Natural killer cell (primary cell): ENCODE measurements around the gene SRP72. TPM values are rescaled to one million over a fixed set of nuclear protein-coding genes. Genes with fewer than 3 reads are reported as not detected.
A peak's percentile ranks its signal among the peaks of the same experiment; 100 is the strongest.

Experiments
- ATAC-seq, 3 donors: fragments of 150-1000 bp in 2 of 3; fragments of 200-7000 bp in 1 of 3; cut with Tn5 transposase; 1 replicate in 1 of 3; 2 replicates in 2 of 3; pipeline ENCODE4 v1.10.0; 2021; ENCODE audit warnings: mild to moderate bottlenecking in 2 of 3, moderate library complexity in 2 of 3
- DNase-seq, 2 donors: peaks; one replicate each; pipeline versions ENCODE4 v3.0.0 to v3.0.0-alpha.2; 2013 to 2021; ENCODE audit warnings: mixed read lengths in 1 of 2
- H3K27ac ChIP-seq: one replicate; pipeline ENCODE4 v1.5.1; 2013; ENCODE audit warnings: mild to moderate bottlenecking, low read length
- H3K27me3 ChIP-seq: one replicate; pipeline ENCODE4 v1.6.1; 2013; ENCODE audit warnings: low read length; ENCODE audit not compliant: control insufficient read depth, insufficient read depth
- H3K36me3 ChIP-seq: one replicate; pipeline ENCODE4 v1.6.1; 2013; ENCODE audit warnings: low read length; ENCODE audit not compliant: control insufficient read depth, insufficient read depth
- H3K4me1 ChIP-seq: one replicate; pipeline ENCODE4 v1.6.1; 2013; ENCODE audit warnings: low read length; ENCODE audit not compliant: control insufficient read depth, insufficient read depth
- H3K4me3 ChIP-seq: one replicate; pipeline ENCODE4 v1.5.1; 2013; ENCODE audit warnings: low read length
- H3K9me3 ChIP-seq: one replicate; pipeline ENCODE4 v1.6.1; 2013; ENCODE audit warnings: low read length; ENCODE audit not compliant: control insufficient read depth, insufficient read depth
- H3K27ac Mint-ChIP-seq, 2 donors: one replicate each; pipeline ENCODE4 v1.8.0; 2022; ENCODE audit warnings: mild to moderate bottlenecking in 2 of 2, mixed read lengths in 2 of 2, moderate library complexity in 1 of 2
- H3K27me3 Mint-ChIP-seq, 2 donors: one replicate each; pipeline ENCODE4 v1.8.0; 2022; ENCODE audit warnings: low read depth in 2 of 2, mixed read lengths in 2 of 2
- H3K36me3 Mint-ChIP-seq: one replicate; pipeline ENCODE4 v1.8.0; 2022; ENCODE audit warnings: mixed read lengths
- H3K4me1 Mint-ChIP-seq, 2 donors: one replicate each; pipeline ENCODE4 v1.8.0; 2022; ENCODE audit warnings: mixed read lengths in 2 of 2
- H3K4me3 Mint-ChIP-seq: one replicate; pipeline ENCODE4 v1.8.0; 2022; ENCODE audit warnings: mild to moderate bottlenecking, moderate library complexity, mixed read lengths
- H3K9me3 Mint-ChIP-seq, 2 donors: one replicate each; pipeline ENCODE4 v1.8.0; 2022; ENCODE audit warnings: mixed read lengths in 2 of 2
- CTCF ChIP-seq: fragments of 200-600 bp; IDR thresholded peaks from one replicate; pipeline ENCODE4 v1.8.0; 2022; ENCODE audit warnings: antibody characterized with exemption
- WGBS: methylation state at CpG from one replicate; pipeline ENCODE4 v1.1.7; 2013; ENCODE audit warnings: missing lambda C conversion rate; ENCODE audit not compliant: insufficient coverage; 5-methylcytosine and 5-hydroxymethylcytosine counted together
- intact Hi-C: fragments of 100-400 bp; cut with micrococcal nuclease; formaldehyde crosslinking; loops from one replicate; pipeline ENCODE4 v1.14.2; 2022
- total RNA-seq, 4 donors: library from RNA; stranded (reverse); fragments of 120-200 nt in 1 of 4; gene quantifications; one replicate each; pipeline versions ENCODE4 v1.2.3 to v1.2.4, GENCODE V29; 2013 to 2022

The SRP72 gene
- total RNA-seq, 3 donors from 2014 or later (not counting 1 experiment from before 2014, with no cell fraction given): 102 to 131 (median 120) TPM

- ATAC-seq: no peak
- Mint-ChIP-seq H3K27me3 (peaks cover 16 to 18% of the 10 kb centered on the region in 2 donors), H3K27ac (no peak overlapping the region), H3K9me3 (no peaks in the 10 kb centered on the region), H3K4me1 (peaks cover 6 to 7% of the 10 kb centered on the region in 2 donors), H3K4me3 (no peak overlapping the region), H3K36me3 (no peaks in the 10 kb centered on the region)
- Histone ChIP-seq H3K27ac (no peak overlapping the region), H3K27me3 (no peaks in the 10 kb centered on the region), H3K4me3 (no peak overlapping the region), H3K9me3 (no peaks in the 10 kb centered on the region), H3K4me1 (peaks cover 4% of the 10 kb centered on the region), H3K36me3 (no peaks in the 10 kb centered on the region)
- WGBS: 97% methylated on average over 3 of the region's 4 CpGs
- intact Hi-C loops: no loop called here
- TF ChIP-seq CTCF: no peak
- no peak for DNase-seq
These were observed 73.4 kb downstream of the SRP72 start for GRCh38 chr4:56540826-56541225.

GRCh38 chr4:56544573-56545131 lies 77.2 kb downstream of the SRP72 start:
- H3K27me3 Mint-ChIP-seq: peaks cover 15% of the 10 kb centered on the region in 2 donors
- no peaks in the 10 kb centered on the region for H3K36me3 Mint-ChIP-seq
- peaks cover 4% of the 10 kb centered on the region for H3K4me1 ChIP-seq
- peak overlapping the region; percentile 16 for H3K4me3 ChIP-seq
- WGBS: 5% methylated on average over 33 of the region's 33 CpGs
- no peaks in the 10 kb centered on the region for H3K36me3 ChIP-seq
- H3K27ac ChIP-seq: no peak overlapping the region
- peaks cover 7 to 11% of the 10 kb centered on the region in 2 donors for H3K4me1 Mint-ChIP-seq
- no peaks in the 10 kb centered on the region for H3K27me3 ChIP-seq
- H3K4me3 Mint-ChIP-seq: peak overlapping the region; percentile 72
- H3K9me3 Mint-ChIP-seq: no peaks in the 10 kb centered on the region
- H3K9me3 ChIP-seq: no peaks in the 10 kb centered on the region
- peak; percentile 96 to 100 (median 100) for ATAC-seq
- peak; percentile 99 for TF ChIP-seq CTCF
- intact Hi-C loops: loop anchor here (1.0 kb wide), 1 partner anchor 119 kb away; no protein-coding TSS in a partner anchor
- peak; percentile 83 to 90 for DNase-seq
- H3K27ac Mint-ChIP-seq: peak overlapping the region in 1 of 2 donors; percentile 14

GRCh38 chr4:56550642-56551041 lies 83.2 kb downstream of the SRP72 start:
- H3K9me3 ChIP-seq: no peaks in the 10 kb centered on the region
- no peaks in the 10 kb centered on the region for H3K9me3 Mint-ChIP-seq
- DNase-seq (no peak), ATAC-seq (no peak)
- no peak for TF ChIP-seq CTCF
- H3K36me3 ChIP-seq: no peaks in the 10 kb centered on the region
- H3K27ac ChIP-seq: no peak overlapping the region
- intact Hi-C loops: no loop called here
- H3K4me1 ChIP-seq: no peaks in the 10 kb centered on the region
- no peak overlapping the region for H3K27ac Mint-ChIP-seq
- no peak overlapping the region for H3K4me3 Mint-ChIP-seq
- H3K27me3 Mint-ChIP-seq: peaks cover 2 to 3% of the 10 kb centered on the region in 2 donors
- WGBS: 86% methylated on average over 8 of the region's 8 CpGs
- H3K27me3 ChIP-seq: no peaks in the 10 kb centered on the region
- H3K36me3 Mint-ChIP-seq: no peaks in the 10 kb centered on the region
- H3K4me3 ChIP-seq: no peak overlapping the region
- H3K4me1 Mint-ChIP-seq: peaks cover 0 to 5% of the 10 kb centered on the region in 2 donors

GRCh38 chr4:56551516-56551915 lies 84.1 kb downstream of the SRP72 start:
- intact Hi-C loops: no loop called here
- H3K9me3 ChIP-seq: no peaks in the 10 kb centered on the region
- Mint-ChIP-seq H3K9me3 (no peaks in the 10 kb centered on the region), H3K27ac (no peak overlapping the region), H3K36me3 (no peaks in the 10 kb centered on the region), H3K4me3 (no peak overlapping the region), H3K27me3 (peaks cover 7 to 12% of the 10 kb centered on the region in 2 donors), H3K4me1 (peaks cover 0 to 5% of the 10 kb centered on the region in 2 donors)
- H3K4me1 ChIP-seq: no peaks in the 10 kb centered on the region
- ATAC-seq: no peak
- no peaks in the 10 kb centered on the region for H3K36me3 ChIP-seq
- no peak for DNase-seq
- WGBS: 100% methylated on average over 1 of the region's 2 CpGs
- H3K27me3 ChIP-seq: peaks cover 2% of the 10 kb centered on the region
- no peak for TF ChIP-seq CTCF
- no peak overlapping the region for H3K4me3 ChIP-seq
- no peak overlapping the region for H3K27ac ChIP-seq
